HepG2 (cell line): Measurements from ENCODE around the gene TMEM108. TPM values are rescaled to one million over a fixed set of nuclear protein-coding genes. Genes with fewer than 3 reads are reported as not detected.

ENCODE experiments used
- ATAC-seq: fragments of 200-7000 bp; cut with Tn5 transposase; 3 replicates; pipeline ENCODE4 v1.9.1; 2020; ENCODE audit warnings: mild to moderate bottlenecking, moderate library complexity
- BruUV-seq: library from RNA; stranded (reverse); fragments of 400-500 nt; replicated peaks from 2 replicates; lab custom pipeline; 2021; lab: Mats Ljungman, UMichigan
- CTCF ChIA-PET: fragments of 300-600 bp; formaldehyde crosslinking; extraction: SDS; loops from one replicate; lab custom pipeline; 2021; ENCODE audit warnings: low total read pairs, inconsistent platforms, low intra/inter-chr PET ratio; lab: Yijun Ruan, JAX
- POLR2A ChIA-PET: fragments of 350-600 bp; sonication (Branson Sonifier 250); formaldehyde crosslinking; loops from one replicate; lab custom pipeline; 2020; ENCODE audit warnings: antibody characterized with exemption, inconsistent platforms; lab: Yijun Ruan, JAX
- DNase-seq: peaks from one replicate; pipeline ENCODE4 v3.0.0-alpha.2; 2015; ENCODE audit warnings: low spot score
- FAIRE-seq: peaks from 3 replicates; lab custom pipeline; 2011; peaks lifted over from hg19 to GRCh38; lab: Jason Lieb, UNC
- H2AFZ ChIP-seq: one replicate; pipeline ENCODE4 v1.6.1; 2011; ENCODE audit warnings: low read length, inconsistent platforms
- H3K27ac ChIP-seq: fragments of 300-600 bp; 3 replicates; pipeline ENCODE4 v1.8.0; 2011; ENCODE audit warnings: mixed run types, mild to moderate bottlenecking, mixed read lengths, low read length, inconsistent platforms; ENCODE audit not compliant: insufficient read depth; ENCODE audit errors: extremely low read length
- H3K27me3 ChIP-seq, 2 experiments: fragments of 200-600 bp in 1 of 2; 2 replicates in 1 of 2; 3 replicates in 1 of 2; pipeline versions ENCODE4 v1.6.0 to v1.8.0; 2011; ENCODE audit warnings: low read length in 2 of 2, mild to moderate bottlenecking in 2 of 2, moderate library complexity in 2 of 2, inconsistent platforms in 1 of 2; ENCODE audit not compliant: insufficient read depth in 2 of 2, control insufficient read depth in 1 of 2
- H3K36me3 ChIP-seq, 2 experiments: fragments of 200-600 bp in 1 of 2; replicated peaks in 1 of 2; 2 replicates in 1 of 2; 3 replicates in 1 of 2; pipeline versions ENCODE4 v1.5.1 to v1.8.0; 2011; ENCODE audit warnings: low read length in 2 of 2, inconsistent platforms in 1 of 2; ENCODE audit not compliant: insufficient read depth in 2 of 2, control insufficient read depth in 1 of 2
- H3K4me1 ChIP-seq: 2 replicates; pipeline ENCODE4 v1.5.1; 2012; ENCODE audit warnings: low read length, inconsistent platforms; ENCODE audit not compliant: insufficient read depth
- H3K4me2 ChIP-seq: 2 replicates; pipeline ENCODE4 v1.6.0; 2011; ENCODE audit warnings: low read depth, low read length, inconsistent platforms
- H3K4me3 ChIP-seq, 3 experiments: fragments of 200-600 bp in 1 of 3; sonication (generic), shearing (Covaris generic) in 1 of 3; replicated peaks in 1 of 3; 2 replicates each; pipeline ENCODE4 v1.5.1; 2011 to 2016; ENCODE audit warnings: low read length in 3 of 3, inconsistent platforms in 2 of 3, low read depth in 2 of 3, mild to moderate bottlenecking in 2 of 3, control low read depth in 1 of 3, mixed read lengths in 1 of 3; ENCODE audit not compliant: insufficient read depth in 1 of 3
- H3K79me2 ChIP-seq: one replicate; pipeline ENCODE4 v1.6.1; 2011; ENCODE audit warnings: low read length, inconsistent platforms; ENCODE audit not compliant: insufficient read depth
- H3K9ac ChIP-seq: 2 replicates; pipeline ENCODE4 v1.6.0; 2011; ENCODE audit warnings: mild to moderate bottlenecking, low read depth, low read length, inconsistent platforms; ENCODE audit not compliant: insufficient read depth
- H3K9me3 ChIP-seq: 2 replicates; pipeline ENCODE4 v1.5.1; 2012; ENCODE audit warnings: mild to moderate bottlenecking, low read length
- H4K20me1 ChIP-seq: 2 replicates; pipeline ENCODE4 v1.6.0; 2011; ENCODE audit warnings: inconsistent platforms, mild to moderate bottlenecking, low read length, moderate library complexity; ENCODE audit not compliant: insufficient read depth
- HNRNPK ChIP-seq: fragments of 200-400 bp; formaldehyde crosslinking; IDR thresholded peaks from 2 replicates; pipeline ENCODE4 v1.6.1; 2018; ENCODE audit warnings: low read length, low read depth, moderate library complexity, mild to moderate bottlenecking; ENCODE audit not compliant: poor library complexity, severe bottlenecking
- KLF6 ChIP-seq: IDR thresholded peaks from 2 replicates; pipeline ENCODE4 v1.8.0; 2016; ENCODE audit warnings: missing biosample characterization, missing genetic modification reagents
- MAFF ChIP-seq: IDR thresholded peaks from 2 replicates; pipeline ENCODE4 v1.6.1; 2011; ENCODE audit warnings: low read depth, low read length, improper control_type of control experiment
- MAFK ChIP-seq, 2 experiments: IDR thresholded peaks in 1 of 2; conservative IDR thresholded peaks in 1 of 2; 2 replicates each; pipeline ENCODE4 v1.6.1; 2011; ENCODE audit warnings: improper control_type of control experiment in 2 of 2, low read length in 2 of 2
- ZNF17 ChIP-seq: sonication (generic); formaldehyde crosslinking; IDR thresholded peaks from 2 replicates; pipeline ENCODE4 v1.5.0; 2020; ENCODE audit warnings: mild to moderate bottlenecking, missing genetic modification reagents
- ZNF768 ChIP-seq: sonication (generic); formaldehyde crosslinking; IDR thresholded peaks from 2 replicates; pipeline ENCODE4 v1.4.0; 2020; ENCODE audit warnings: missing genetic modification reagents
- ZSCAN25 ChIP-seq: sonication (generic); formaldehyde crosslinking; IDR thresholded peaks from 2 replicates; pipeline ENCODE4 v1.8.0; 2022; ENCODE audit warnings: mild to moderate bottlenecking, missing genetic modification reagents
- WGBS: methylation state at CpG from one replicate; pipeline ENCODE4 v1.1.6; 2017; ENCODE audit warnings: low lambda C conversion rate; 5-methylcytosine and 5-hydroxymethylcytosine counted together
- in situ Hi-C: cut with HindIII; loops from 2 replicates; pipeline ENCODE4 v1.10.0; 2017; ENCODE audit warnings: low pct_unique_long_range_greater_than_20kb; ENCODE audit not compliant: extremely low pct_ligation_motif_present
- intact Hi-C: fragments of 100-400 bp; cut with micrococcal nuclease; formaldehyde crosslinking; loops from one replicate; pipeline ENCODE4 v1.10.0; 2022; ENCODE audit not compliant: unreplicated experiment
- polyA plus RNA-seq, 8 experiments: library from polyadenylated mRNA; depleted of rRNA in 3 of 8; stranded (reverse) in 7 of 8; unstranded in 1 of 8; fragments of >200 nt; fragmentation: Illumina TruSeq in 4 of 8; extraction: Trizol in 4 of 8; gene quantifications; 2 replicates each; pipeline versions ENCODE4 v1.2.1 to v1.2.3, GENCODE V29; 2011 to 2016; ENCODE audit warnings: low read depth in 4 of 8, missing spikeins in 1 of 8, mixed read lengths in 1 of 8; ENCODE audit not compliant: insufficient read depth in 1 of 8
- total RNA-seq, 5 experiments: library from RNA; depleted of rRNA; stranded (reverse); fragments of >200 nt; fragmentation: Illumina TruSeq; extraction: Trizol; gene quantifications; 2 replicates each; pipeline ENCODE4 v1.2.3, GENCODE V29; 2016; ENCODE audit warnings: low read depth in 1 of 5

TMEM108 gene
- total and polyA plus RNA-seq, 2 of the 13 experiments (the other 11 are each of a cell fraction or from before 2014, with no cell fraction given) = not detected

DNA sequence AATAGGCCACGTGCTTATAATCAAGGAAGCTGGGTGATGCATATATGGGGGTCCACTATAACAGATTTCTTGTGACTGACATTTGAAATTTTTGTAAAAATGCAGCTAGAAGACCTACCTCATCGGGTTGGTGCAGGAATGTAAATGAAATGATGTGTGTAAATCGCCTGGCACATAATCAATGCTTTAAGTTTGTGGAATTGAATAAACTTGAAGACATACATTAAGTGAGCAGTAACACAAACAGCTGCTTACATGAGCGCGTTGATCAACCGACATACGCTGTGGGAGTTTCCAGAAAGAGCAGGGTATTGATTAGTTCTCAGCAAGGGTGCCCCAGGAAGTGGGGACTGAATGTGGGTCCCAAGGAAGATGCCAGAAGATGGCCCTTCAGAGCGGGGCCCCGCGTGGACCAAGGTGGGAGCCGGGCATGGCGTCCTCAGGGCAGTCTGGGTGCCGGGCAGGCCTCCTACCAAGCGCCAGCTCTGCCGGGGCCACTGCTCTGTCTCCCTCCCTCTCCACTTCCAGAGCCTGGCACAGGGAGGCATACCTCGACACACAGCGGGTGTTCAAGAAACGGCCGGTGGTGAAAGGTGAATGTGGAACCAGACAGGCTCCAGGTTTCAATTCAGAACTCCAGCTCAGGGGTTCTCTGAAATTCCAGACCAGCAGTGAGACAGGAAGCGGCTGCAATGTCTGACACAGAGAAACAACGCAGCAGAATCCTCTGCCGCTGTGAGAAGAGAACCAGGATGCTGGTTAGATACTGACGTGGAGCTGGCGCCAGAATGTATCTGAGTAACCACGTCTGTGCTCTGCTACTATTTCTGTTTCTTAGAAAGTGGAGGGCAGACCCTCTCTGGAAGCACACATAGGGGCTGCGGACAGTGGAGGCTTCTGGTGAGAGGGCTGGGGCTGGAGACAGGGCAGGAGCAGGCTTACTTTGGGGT lies 374.3 kb downstream of the TMEM108 start:
- 39% methylated on average over 16 of the region's 26 CpGs for WGBS
- Histone ChIP-seq H3K27ac (no peak overlapping the region), H3K4me1 (no peaks in the 10 kb centered on the region), H3K27me3 (peaks cover 0 to 15% of the 10 kb centered on the region in 2 experiments; a peak in 3 of 5 replicates), H3K9ac (no peak overlapping the region), H3K4me2 (no peak overlapping the region), H3K36me3 (no peaks in the 10 kb centered on the region), H3K79me2 (no peaks in the 10 kb centered on the region)
- BruUV-seq = no TSS peak
- CTCF ChIA-PET = no interaction called here
- POLR2A ChIA-PET = no interaction called here
- in situ Hi-C loops = no loop called here
- TF ChIP-seq ZNF768 (peak; percentile 83), KLF6 (no peak)
- TF ChIP-seq, all 625 proteins: peak for 1
- ATAC-seq = peak; percentile 52
- Histone ChIP-seq H3K4me3 (no peak overlapping the region), H3K9me3 (no peaks in the 10 kb centered on the region), H2AFZ (no peak overlapping the region), H4K20me1 (no peaks in the 10 kb centered on the region)
- DNase-seq = no peak
- no peak for FAIRE-seq
- intact Hi-C loops = no loop called here

DNA sequence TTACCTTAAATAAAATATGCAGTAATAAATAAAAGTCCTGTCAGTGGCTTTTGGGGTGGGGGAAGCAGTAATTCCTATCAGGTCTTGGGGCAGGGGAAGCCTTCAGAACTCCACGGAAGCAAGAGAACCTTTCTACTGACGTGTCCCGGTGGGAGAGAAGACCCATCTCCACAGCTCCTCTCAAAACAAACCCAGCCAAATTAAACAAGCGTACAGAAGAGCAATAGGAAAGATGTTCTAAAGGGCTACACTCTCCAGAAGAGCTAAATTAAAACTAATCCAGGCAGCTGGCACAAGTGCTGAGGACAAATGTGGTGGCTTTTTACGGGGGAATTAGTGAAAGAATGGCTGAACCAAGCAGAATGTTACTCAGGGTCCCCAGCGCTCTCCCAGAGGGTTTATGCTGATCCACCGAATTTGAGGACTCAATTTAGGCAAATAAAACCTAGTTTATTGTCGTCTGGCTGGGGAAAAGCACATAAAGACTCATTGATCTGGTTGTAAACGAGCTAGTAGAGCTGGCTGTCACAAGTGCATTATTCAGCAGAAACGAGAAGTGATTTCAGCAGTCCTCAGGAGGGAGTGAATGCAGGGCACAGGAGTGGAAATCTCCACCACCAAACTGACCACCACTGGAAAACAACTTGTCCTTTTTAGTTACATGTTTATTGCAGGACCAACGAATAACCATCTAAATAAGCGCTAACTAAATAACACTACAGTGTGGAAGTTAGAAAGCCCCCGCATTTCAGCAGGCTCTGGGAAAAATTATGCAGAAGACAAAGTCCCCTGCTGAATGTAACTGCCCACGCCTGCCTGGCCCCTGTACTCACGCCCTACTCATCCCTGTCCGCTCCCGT lies 375.2 kb downstream of the TMEM108 start:
- no peaks in the 10 kb centered on the region for H3K36me3 ChIP-seq
- H3K27ac ChIP-seq = no peak overlapping the region
- peak; percentile 25 for TF ChIP-seq HNRNPK
- peak in 1 of 2 experiments; percentile 46; a peak in 1 of 4 replicates for TF ChIP-seq MAFK (conservative IDR thresholded peaks at IDR 0.05 in 1 of 2, IDR thresholded peaks at IDR 0.05 in 1 of 2; ENCODE audit: low read length in 2 of 2)
- TF ChIP-seq ZNF17 = no peak
- 0 out of 2 replicates have a peak, but pooled peaks have one; percentile 9 for TF ChIP-seq MAFF
- TF ChIP-seq ZSCAN25 (CRISPR knock-in tag) = peak; percentile 99
- H3K79me2 ChIP-seq = no peaks in the 10 kb centered on the region
- CTCF ChIA-PET = no interaction called here
- H4K20me1 ChIP-seq = no peaks in the 10 kb centered on the region
- ATAC-seq (peak; percentile 59), FAIRE-seq (no peak), DNase-seq (no peak)
- H2AFZ ChIP-seq = no peak overlapping the region
- no peaks in the 10 kb centered on the region for H3K4me1 ChIP-seq
- in situ Hi-C loops = no loop called here
- POLR2A ChIA-PET = no interaction called here
- H3K4me2 ChIP-seq = no peak overlapping the region; the same call in 1 of the 2 replicates
- no peak overlapping the region for H3K9ac ChIP-seq
- peaks cover 0 to 15% of the 10 kb centered on the region in 2 experiments; a peak in 3 of 5 replicates for H3K27me3 ChIP-seq
- H3K4me3 ChIP-seq = no peak overlapping the region
- intact Hi-C loops = no loop called here
- 15% methylated on average over 17 of the region's 17 CpGs for WGBS
- no peaks in the 10 kb centered on the region for H3K9me3 ChIP-seq
- BruUV-seq = no TSS peak
